GM12801 (cell line): ENCODE results near the gene STN1.

ENCODE experiments used
- TF ChIP-seq, protein P1 (sequence below): IDR thresholded peaks from one replicate; pipeline ENCODE4 v1.5.1; 2011; ENCODE audit warnings: control low read depth; ENCODE audit not compliant: insufficient read length; ENCODE audit errors: extremely low read depth

STN1 gene

DNA sequence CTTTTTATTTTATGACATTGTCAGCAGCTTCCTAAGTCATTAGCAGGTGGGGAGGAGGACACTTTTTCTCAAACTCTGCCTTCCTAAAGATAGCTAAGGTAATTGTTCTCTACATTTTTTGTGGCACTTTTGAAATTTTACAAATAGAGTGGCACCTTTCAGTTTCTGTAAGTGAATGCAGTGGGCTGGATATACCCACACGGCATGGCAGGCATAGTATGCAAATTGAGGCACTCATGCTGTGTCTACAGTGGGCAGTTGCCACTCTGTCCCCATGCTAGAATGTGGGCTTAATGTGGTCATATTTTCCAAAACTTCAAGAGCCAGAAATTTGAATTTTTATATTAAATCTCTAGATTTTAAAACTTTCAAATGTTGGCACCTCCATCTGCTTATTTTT, 49.8 kb downstream of the STN1 start:
- TF ChIP-seq, protein P1, sequence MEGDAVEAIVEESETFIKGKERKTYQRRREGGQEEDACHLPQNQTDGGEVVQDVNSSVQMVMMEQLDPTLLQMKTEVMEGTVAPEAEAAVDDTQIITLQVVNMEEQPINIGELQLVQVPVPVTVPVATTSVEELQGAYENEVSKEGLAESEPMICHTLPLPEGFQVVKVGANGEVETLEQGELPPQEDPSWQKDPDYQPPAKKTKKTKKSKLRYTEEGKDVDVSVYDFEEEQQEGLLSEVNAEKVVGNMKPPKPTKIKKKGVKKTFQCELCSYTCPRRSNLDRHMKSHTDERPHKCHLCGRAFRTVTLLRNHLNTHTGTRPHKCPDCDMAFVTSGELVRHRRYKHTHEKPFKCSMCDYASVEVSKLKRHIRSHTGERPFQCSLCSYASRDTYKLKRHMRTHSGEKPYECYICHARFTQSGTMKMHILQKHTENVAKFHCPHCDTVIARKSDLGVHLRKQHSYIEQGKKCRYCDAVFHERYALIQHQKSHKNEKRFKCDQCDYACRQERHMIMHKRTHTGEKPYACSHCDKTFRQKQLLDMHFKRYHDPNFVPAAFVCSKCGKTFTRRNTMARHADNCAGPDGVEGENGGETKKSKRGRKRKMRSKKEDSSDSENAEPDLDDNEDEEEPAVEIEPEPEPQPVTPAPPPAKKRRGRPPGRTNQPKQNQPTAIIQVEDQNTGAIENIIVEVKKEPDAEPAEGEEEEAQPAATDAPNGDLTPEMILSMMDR, result no peak

DNA sequence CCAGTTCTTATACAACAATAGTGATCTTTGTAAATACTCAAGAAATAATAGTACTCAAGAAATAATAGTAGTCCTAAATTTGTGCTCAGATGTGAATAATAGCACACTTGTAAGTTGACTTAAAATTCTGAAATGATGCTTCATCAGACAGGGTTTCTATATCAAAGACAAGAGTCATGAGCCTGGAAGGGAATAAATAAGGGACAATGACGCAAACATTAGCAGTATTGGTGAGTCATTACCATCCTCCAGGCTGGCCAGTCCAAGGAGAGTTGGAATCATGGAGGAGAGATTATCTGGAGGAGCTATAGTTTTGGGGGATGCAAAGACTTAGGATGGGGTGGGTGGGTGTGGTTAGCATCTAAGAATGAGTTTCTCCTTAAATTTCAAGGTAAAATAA, 56.5 kb downstream of the STN1 start:
- TF ChIP-seq, protein P1, result no peak

DNA sequence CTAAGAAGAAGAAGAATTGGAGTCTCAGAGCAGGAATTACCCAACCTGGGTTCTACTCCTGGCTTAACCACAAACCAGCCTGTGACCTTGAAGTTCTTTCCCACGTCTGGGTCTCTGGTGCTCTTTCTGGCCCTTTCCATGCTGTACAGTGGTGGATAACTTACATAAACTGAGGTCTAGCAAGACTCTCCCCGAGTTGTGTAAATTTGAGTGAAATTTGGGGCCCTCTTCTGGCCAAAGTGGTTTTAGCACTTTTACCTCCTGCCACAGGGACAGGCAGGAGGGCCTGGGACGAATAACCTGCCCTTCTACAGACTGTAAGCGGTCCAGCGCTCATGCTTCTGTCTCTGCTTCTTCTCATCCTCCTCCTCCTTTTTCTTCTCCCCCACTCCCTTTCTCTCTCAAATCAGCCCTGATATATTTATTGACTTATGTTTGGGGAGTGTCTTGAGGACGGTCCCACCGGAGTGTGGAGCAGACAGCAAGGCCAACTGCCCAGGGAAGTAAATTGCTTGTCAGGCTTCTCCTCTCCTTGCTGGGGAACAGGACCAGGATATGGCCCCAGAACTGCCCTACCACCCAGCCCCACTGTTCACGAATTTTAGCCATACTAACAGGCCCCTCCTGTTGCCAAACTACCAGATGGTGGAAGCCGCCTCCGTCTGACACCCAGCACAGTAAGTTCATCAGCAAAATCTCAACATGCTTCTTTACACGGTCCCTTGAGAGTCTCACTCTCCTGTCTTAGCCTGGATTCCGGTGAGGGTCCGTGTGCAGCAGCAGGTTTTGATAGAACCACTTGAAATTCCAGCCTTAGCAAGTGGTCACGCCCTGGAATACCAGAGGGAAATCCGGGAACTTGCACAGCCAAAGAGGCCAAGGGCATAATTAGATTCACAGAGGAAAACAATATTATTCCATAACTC, 58.6 kb downstream of the STN1 start:
- TF ChIP-seq, protein P1, result no peak

DNA sequence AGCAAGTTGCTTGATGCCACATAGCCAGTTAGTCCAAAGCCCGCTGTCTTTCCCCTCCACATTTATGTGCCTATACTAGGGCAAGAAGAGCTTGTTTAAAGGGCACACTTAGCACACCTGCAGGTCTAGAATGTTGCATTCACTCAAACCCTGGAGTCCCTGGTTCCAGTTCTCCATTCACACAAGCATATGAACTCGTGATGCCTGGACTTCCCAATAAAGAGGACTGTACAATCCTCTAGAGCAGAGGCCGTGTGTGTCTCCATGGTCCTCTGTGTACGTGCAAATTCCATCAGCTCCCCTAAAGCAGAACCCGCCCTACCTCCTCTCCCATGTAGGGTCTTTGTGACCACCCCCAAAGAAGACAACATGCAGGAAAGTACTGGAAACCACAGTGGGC, 59.6 kb downstream of the STN1 start:
- TF ChIP-seq, protein P1, result no peak

DNA sequence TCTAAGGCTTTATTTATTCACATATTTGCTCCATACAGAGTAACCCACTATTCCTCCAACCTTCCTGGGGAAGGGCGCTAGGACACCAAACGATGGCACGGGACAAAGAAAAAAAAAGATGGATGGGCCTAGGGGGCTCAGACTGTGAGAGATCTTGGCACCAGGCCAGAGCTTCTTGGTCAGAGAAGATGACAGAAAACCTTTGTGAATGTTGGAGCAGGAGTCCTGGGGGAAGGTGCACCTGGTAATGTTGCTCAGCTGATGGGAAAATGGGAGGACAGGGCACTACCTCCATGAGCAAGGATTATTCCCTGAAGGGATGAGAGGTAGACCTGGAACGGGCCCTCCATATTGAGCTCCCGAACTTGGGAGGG, 61.2 kb downstream of the STN1 start:
- TF ChIP-seq, protein P1, result no peak

DNA sequence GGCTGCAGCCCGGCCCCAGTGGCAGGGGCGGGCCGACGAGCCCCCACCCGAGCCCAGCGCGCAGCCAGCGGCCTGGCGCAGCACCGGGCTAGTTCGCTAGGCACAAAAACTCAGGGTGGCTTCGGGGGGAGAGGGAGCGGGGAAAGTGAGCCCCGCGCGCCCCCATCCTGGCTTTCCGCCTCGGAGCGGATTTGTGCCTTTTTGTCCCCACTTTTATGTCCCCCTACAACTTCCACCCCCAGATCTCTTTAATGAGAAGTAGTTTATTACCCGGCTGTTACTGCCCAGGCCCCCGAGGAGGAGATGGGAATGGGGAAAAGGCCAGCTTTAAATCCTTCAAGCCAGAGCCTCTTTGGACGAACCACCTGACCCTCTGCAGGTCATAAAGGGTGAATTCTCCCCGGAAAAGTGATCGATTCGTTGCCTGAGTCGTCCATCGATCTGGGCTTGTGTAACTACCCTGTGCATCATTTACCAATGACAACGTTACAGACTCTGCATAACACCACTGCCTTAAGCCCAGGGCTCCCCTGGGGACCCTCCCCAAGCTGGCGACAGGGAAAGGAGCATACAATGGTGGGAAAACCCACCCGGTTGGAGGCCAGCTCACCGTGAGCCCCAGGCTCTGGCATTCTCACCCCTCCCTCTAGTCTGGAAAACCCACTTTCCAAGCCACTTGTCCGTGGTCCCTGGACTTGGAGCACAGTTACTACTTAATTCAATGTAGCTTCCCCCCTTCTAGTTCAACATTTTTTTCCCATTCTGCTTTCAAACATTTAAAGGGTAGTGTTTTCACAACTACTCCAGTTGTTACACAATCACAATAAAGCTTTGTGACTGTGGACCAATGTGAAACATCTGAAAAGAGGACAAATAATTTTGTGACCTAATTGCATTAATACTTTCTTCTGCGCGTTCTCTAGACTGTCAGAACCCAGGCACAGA, 61.9 kb downstream of the STN1 start:
- TF ChIP-seq, protein P1, result no peak

DNA sequence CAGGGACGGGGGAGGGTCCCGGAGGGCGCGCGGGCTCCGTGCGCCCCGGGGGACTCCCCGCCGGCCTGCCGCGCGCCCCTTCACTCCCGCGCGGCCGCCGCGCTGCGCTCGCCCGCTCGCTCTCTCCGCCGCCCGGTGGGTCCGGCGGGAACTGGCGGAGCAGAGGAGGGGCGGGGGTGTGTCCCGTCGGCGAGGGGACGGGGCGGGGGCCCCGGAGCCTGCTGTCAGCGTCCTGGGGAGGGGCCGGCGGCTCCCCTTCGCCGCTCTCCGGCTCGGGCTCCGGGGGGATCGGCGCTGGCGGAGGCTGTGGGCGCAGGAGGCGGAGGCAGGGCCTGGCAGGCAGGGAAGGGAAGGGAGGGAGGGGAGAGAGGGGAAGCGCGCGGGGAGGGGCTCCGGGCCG, 62.6 kb downstream of the STN1 start, which contains the start of gene SH3PXD2A:
TSS of gene SH3PXD2A (minus strand) at position 153 of the 400 bp plus-strand sequence. CDS start 310 bp downstream, outside the sequence.
- TF ChIP-seq, protein P1, result no peak
